NCI-H345 (cell line): Measurements from ENCODE around the gene TRPM3.

Experiments used
- DNase-seq: peaks from one replicate; lab custom pipeline; 2025; lab: John Stamatoyannopoulos, UW

The TRPM3 gene

DNA sequence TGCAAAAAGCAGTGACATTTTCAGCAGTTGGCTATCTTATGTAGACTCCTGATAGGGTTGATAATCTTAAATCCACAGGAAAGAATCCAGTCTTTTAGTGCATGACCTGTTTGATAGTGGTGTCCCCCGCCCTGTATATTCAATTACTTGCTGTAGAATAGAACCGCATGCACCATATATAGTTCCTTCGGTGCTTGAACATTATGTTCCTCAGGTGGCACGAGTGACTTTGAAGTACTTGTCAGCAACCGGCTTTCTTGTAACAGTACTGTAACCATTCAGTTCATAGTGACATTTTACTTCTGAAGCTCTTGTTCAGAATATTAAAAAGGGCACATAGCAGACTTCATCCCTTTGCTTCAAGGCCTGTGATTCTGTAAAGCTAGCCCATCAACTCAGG, 543.8 kb downstream of the TRPM3 start:
- no peak for DNase-seq

DNA sequence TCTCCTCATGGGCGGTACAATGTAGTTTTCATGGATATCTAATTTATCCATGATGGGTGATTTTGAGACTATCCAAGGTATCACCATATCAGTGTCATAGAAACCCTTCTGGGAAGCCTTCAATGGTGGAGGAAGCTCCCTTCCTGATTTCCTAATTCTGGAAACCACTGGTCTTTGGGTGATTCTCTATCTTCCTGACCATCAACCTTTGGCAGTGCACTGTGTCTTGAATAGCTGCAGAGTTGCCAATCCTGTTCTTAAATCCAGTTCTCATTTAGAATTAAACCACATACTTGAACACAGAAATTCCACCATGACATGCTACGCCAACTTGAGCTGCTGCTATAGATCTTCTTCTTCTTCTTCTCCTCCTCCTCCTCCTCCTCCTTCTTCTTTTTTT, 545.3 kb downstream of the TRPM3 start:
- DNase-seq, result no peak

DNA sequence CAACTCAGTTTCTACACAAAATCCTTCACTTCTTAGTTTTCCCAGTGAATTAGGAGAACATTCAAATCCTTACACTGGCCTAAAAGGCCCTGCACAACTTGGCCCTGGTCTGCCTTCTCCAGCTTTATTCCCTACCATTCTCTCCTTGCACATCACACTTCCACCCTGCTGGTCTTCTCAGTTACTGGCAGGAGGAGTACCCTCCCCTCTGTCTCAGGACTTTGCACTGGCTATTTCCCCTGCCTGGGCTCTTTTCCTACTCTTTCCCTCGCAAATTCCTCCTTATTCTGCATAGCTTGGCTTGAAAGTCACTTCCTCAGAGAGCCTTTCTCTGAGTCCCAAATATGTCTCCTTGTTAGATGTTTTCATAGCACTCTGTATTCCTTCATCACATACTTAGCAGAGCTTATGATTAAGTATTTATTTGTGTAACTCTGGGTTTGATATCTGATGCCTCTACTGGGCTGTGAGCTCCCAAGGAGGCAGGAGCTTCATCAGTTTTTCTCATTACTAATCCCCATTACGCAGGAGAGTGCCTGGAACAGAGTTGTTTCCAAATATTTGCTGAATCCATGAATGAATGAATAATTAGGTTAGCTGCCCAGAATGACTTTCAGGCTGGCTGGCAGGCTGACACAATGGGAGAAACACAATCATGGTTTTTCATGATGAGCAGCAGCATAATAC, 547.1 kb downstream of the TRPM3 start:
- DNase-seq, result no peak

DNA sequence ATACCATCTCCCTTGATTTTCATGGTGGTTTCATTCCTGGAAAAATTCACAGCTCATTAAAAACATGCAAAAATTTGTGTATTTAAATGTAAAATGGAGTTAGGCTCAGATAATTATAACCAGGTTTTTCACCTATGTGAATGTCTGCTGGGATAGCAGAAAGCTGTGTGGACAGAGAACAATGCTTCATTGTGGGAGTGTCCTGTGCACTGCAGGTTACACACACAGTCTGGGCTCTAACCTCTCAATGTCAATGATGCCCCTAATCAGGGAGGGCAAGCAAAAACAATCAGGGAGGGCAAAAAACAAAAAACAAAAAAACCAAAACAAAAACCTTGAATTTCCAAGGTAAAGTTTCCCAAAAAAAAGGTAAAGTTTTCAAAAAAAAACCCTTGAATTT, 548.1 kb downstream of the TRPM3 start:
- no peak for DNase-seq

DNA sequence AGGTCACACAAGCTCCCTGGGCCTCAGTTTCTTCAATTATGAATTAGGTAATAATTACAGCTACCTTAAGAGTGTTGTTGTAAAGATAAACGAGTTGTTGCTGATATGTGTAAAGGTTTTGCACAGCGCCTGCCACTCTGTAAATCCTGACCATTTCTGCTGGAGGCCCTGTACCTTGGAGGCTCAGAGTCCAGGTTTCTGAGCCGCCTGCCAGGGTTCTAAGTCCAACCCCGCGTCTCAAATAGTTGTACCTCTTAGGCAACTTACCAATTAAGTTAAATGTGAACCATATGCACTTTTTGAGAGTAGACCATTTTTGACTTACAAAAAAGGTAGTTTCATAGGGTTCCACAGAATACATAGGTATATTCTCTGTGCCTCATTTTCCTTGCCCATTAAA, 550.2 kb downstream of the TRPM3 start:
- no peak for DNase-seq

DNA sequence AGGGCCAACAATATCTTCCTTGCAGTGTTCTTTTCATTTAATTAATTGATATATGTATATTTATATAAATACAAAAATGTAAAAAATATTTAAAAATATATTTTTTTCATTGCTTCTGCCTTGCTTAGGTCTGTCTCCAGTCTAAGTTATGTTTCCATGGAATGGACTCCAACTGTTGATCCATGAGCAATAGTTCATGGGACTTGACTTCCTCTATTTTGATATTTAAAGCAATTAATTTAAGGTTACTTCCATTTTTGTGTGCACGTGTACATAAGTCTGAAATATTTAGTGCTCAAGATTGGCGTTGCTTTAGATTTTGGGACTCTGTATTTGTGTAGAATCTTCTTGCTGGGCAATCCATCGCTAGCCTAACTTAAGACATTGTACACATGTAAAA, 551.6 kb downstream of the TRPM3 start:
- no peak for DNase-seq

DNA sequence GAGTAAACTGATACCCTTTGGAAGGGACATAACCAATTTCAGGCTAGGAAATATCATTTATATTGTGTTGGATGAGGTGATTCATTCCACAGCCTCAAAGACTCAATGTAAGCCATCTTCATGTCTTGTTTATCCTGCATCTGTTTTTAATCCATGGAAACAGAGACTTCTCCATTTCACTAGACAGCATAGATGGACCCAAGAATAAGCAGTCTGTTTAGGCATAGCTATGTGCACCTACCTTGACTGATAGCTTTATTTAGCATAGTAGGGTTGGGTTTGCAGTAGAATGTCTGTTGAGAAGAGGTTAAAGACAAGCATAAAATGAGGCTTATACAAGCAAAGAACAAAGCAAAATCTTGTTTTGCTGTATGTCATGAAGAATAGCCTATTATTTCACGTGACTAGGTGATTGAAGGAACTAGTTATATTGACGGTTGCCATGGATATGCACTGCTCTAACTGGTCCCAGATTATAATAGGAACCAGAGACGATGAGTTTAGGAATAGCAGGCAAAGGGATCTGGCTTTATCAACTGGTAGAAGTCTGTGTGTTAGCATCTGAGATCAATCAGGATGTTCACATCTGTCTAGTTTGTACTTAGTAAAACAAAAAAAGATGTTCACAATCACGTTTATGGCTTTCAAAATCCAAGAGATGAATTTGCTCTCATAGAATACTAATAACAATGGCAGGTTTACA, 552.2 kb downstream of the TRPM3 start:
- no peak for DNase-seq

DNA sequence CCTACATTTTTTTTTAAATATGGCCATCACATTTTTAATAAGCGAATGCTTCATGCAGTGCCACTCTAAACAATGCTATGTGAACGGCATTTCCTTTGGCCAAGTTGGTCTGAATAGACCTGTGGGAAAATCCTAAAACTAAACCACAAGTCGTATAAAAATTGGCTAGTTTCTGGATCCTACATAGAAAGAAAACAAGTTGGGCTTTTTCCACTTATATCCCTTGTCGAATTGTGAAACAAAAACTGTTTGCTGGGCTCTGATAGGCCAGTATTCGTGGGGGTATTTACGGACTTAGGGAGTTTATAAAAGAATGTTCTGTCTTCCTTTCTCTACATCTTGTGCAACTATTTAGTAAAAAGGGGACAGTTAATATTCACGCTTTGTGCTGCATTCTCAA, 553.9 kb downstream of the TRPM3 start:
- DNase-seq, result no peak

DNA sequence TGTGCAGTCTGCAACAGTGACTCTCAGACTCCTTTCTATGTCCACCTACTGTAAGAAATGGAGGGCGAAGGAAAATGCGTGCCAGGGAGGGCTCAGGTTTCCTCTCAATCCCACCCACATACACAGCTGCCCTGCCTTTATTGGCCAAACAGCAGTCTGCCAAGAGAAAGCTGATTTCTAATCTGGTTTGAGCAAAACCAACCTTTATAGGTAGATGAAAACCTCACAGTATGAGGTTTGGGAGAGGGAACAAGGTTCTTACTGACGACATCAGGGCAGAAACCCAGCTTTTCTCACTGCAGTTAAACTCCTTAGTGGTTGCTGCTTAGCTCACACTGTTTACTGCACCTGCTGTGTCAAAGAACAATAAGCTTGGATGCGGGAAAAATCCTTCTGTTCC, 554.7 kb downstream of the TRPM3 start:
- DNase-seq, result no peak

DNA sequence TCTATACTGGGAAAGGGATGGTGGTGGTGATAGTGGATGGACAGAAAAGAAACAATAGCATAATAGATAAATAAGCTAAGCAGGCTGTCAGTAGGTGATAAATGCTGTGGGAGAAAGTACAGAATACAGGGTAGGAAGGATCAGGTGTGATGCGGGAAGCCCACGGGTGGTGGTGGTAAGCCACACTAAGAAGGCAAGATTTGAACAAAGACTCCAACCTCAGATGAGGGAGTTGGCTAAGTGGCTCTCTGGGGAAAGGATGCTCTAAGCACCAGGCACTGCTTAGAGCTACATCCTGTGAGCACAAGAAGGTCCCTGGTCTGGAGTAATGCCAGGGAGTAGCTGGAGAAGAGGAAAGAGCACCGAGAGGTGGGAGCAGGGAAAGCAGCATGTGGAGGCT, 555.4 kb downstream of the TRPM3 start:
- DNase-seq, result no peak

DNA sequence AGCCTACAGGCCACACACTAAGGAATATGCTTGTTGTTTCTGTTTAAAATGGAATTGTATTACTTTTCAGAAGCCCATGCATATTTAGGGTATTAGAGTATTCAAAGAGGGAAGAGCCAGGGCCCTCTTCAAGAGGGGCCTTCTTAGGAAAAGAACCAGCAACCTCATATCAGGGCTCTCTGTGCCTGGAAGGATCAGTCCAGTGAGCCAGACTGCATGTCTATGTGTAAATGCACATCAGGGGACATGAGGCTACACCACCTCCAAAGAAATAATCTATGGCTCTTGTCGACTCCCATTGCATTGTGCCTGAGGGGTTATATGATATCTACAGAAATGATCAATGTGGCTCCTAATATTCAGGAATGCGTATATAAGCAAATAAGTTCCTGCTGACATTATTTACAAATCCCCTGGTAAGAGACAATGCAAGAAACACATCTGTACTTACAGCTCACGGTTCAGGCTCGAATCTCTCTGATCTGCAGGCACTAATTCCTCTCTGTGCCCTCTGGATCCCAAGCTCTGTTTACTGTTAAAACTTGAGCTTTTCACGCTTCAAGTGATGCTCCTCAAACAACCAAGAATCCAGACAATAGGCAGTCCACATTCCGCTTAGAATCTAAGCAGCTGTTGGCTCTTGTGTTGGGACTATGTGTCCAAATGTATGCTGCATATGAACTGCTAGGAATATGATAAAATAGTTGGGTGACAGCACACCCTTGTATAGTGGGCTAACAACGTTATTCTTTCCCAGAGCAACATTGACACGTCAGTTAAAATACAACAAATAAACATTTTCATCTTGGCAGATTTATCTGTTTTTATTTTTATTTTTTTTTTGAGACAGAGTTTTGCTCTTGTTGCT, 556.7 kb downstream of the TRPM3 start:
- peak; percentile 66 for DNase-seq

DNA sequence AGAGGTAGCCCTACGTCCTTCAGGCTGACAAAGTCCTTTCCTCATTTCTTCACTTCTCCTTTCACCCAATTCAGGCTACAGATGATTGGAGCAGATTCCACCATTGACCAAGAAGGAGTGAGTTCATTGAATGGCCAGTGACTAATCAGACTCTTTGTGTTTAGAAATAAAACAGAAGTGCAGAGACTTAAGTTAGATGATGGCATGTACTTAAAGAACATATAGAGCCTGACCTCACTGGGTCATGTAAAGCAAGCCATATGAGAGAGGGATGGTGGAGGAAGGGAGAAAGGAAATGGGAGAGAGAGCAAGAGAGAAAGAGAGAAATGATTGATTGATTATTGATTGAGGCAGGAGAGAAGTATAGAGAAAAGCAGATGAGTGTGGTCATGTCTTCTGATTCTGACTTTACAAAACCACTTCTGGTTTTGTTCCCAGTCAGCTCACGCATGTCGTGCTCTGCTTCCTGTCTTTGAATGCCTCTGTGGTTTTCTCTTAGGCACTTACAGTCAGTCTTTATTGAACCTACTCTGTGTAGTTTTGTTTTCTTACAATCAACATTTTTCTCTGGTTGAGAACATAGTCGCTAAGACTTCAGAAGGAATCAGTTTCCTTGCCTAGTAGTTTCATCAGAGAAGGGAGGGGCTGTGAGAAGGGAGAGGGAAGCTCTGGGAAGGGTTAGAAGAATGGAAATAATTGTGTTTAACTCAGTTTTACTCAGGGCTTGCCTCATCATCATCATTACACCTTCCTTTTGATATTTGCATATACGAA, 557.8 kb downstream of the TRPM3 start:
- DNase-seq, result no peak

DNA sequence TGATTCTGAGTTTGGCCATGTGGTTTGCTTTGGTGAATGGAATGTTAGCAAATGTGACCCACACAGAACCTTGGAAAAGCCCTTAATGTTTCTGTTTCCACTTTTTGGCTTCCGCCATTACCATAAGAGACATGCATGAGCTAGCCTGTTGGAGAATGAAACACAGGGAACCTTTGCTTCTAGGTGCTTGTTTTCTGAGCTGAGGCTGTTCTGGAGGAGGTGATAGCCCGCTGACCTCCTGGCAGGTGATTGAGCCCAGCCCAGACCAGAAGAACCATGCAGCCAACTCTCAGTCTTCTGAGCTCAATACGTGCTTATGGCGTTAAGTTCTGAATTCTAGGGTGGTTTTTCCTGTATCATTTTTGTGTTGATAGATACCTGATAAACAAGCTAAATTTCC, 558.4 kb downstream of the TRPM3 start:
- DNase-seq, result no peak

DNA sequence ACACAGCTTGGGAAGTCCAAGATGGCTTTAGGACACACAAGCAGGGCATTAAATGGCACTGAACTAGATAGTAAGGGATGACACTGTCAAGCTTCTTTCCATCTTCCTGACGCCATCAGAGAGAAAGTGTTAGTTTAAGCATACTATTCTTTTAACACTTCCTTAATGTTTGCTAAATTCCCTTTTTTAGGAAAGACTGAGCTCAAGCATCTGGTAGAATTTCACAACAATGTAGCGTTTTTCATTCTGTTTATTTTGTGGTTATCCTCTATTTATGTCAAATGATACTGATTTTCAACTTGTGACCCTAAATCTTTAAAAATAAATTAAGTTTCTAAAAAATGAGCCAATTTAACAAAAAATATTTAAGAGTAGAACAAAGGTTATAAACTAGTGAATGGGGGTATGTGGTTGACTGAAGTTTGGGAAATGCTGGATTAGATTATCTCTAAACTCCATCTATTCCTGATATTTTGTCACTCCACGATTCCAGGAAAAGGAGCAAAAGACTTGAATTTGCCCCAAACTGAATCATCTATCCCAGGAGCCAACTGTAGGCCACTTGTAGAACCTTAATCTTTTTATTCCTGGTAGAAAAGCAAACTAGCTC, 559.5 kb downstream of the TRPM3 start:
- DNase-seq, result no peak

DNA sequence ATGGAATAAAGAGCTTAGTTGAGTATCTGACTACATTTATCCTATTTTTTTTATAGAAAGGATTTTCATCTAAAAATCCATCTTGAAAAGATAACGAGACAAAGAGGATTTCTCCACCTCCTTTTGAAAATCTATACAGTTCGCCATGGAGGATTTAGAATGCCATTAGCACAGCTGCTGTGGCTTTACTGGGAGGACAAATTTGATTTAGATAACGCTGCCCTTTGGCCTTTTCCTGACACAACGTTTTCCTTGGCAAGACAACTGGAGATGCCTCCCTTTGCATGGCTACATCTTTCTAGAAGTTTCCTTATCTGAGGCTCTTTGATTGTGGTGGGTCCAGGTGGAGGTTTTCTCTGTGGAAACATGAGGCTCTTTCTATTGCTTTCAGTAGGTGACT, 560.3 kb downstream of the TRPM3 start:
- DNase-seq, result no peak

DNA sequence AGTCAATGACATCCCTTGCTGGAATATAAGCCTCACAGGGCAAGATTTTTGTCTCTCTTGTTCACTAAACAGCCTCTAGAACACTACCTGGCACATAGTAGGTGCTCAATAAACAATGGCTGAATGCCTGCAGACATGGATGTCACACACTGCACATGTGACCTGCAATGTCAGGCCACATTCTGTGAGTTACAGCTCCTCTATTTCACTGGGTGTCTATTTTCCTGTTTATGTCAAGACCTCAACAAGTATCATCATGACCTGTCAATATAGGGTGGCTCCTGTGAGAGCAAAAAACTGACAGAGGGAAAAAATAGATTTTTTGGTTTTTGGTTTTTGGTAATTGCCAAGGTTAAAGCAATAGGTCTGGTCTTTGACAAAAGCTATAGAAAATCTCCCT, 562.3 kb downstream of the TRPM3 start:
- DNase-seq, result no peak

DNA sequence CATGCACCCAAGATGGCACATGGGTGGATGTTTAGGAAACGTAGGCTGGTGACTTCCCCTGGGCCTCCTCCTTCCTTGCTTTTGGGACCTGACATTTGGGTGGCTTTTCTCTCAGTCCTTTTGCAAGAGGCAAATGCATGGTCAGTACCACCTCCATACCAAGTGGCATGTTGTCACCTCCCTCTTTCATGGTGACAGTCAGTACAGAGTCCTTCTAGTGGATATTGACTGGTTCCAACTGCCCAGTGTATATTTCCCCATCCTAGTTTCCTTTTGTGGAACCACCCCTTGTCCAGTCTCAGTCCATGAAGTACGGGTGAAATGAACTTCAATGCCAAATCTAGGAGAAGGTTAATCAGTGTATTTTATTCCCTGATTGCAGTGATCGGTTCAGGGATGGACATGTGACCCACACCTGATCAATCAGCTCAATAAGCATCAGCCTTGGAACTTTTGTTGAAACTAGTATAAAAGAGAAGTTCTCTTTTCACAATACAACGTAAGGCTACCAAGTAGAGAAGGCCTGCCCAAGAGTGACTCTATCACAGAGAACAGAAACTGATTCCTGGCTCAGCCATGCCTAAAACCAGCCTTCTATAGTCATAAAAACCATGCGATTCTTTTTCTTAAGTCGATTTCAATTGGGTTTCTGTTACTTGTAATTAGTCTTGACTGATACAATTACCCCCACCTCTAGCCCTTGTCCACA, 563.6 kb downstream of the TRPM3 start:
- no peak for DNase-seq

DNA sequence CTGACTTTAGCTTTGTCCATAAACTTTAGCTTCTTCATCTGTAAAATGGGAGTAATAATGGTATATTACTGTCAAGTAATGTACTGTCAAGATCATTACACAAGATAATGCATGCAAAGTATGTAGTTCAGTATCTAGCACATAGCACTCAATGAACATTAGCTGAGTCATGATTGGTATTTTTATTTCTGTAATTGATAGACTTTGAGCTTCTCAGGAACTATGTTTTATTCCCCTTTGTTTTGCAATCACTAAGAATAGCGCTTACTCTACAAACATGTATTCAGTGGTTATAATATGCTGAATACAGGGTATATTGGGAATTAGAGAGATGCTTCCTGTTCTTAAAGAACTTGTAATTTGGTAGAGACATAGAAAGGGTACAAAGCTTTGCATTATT, 564.6 kb downstream of the TRPM3 start:
- no peak for DNase-seq

DNA sequence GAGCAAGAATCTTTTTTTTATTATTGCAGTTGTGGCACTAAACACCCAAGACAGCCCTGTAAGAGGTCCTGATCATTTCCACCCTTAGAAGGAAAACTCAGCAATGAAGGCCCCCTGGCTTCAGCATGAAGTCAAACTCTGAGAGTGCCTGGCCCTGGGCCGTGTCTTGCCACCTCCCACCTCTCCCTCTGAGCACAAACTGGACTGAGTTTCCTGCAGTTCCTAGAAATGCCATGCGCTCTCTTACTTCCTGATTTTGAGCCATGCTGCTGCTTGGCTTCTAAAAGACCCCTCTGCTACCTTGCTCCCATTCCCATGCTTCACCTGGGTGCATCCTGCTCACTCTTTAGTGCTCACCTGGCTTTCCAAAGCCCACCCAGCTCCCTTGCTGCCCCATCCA, 566.5 kb downstream of the TRPM3 start:
- DNase-seq, result no peak

DNA sequence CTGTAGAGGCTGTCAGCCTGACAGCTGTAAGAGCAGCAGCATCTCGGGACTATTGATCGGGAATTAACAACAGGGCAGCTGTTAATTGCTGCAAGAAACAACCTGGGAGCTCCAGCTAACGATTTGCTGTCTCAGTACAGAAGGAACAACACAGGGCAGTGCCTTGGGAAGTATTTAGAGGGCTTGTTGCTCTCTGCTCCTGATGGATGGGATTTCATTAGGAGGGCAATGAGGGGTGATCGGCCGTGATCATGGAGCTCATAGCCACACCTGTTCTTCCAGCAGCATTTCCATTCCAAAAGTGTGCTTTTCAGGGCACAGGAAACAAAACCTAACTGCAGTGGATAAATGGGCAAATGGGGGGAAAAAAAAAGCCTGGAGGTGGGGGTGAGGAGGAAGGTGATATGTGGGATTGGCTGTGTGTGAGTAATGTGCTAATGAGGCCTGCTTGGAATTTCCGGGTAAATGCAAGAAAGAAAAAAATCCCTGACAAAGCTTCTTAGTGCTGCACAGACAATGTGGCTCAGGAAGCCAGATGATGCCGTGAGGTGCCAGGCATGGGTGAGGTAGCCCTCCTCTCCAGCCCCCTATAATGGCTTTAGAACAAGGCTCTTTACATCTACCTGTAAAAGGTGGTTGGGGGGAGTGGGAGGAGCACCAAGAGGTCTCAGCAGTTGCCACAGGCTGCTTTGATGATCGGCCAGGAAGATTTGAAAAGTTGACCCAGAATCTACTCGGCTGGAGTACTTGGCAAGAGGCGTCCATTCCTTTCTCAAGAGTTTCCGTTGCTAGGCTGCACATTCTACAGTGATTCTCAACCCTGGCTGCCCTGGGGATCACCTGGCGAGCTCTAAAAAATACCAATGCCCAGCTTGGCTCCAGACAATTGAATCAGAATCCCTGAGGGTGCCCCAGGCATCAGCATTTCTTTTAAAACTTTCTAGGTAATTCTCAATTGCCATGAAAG, 567.4 kb downstream of the TRPM3 start:
- no peak for DNase-seq
